KBM-7 (cell line): ENCODE results near the gene ZNF318.
"Not testable (repeated sequence)": the region's sequence is repeated elsewhere in the genome, so short reads cannot be mapped to it uniquely, and the experiment has no call there.

ENCODE experiments used
- DNase-seq: peaks from one replicate; pipeline ENCODE4 v3.0.0-alpha.2; 2015
- in situ Hi-C: fragments of 300-500 bp; cut with MboI; formaldehyde crosslinking; loops from 2 replicates; pipeline ENCODE4 v1.14.3; 2020; ENCODE audit warnings: low sequenced_read_pairs, low pct_unique_long_range_greater_than_20kb, mixed read lengths

The ZNF318 gene

GRCh38 chr6:43308101-43308989 is 61.1 kb downstream of the ZNF318 start, which contains the start of gene CRIP3:
CRIP3 (minus strand) TSS chr6:43308826; CDS start chr6:43308792, 34 bp downstream.
- in situ Hi-C loops, result no loop called here
- no peak for DNase-seq

GRCh38 chr6:43307451-43308100 is 61.9 kb downstream of the ZNF318 start:
- in situ Hi-C loops, result no loop called here
- no peak for DNase-seq

- in situ Hi-C loops, result no loop called here
- DNase-seq, result no peak
Measured at GRCh38 chr6:43306086-43306485, 63.4 kb downstream of the ZNF318 start.

- DNase-seq, result no peak
Measured at GRCh38 chr6:43304882-43305281, 64.6 kb downstream of the ZNF318 start.

GRCh38 chr6:43304361-43304760 is 65.1 kb downstream of the ZNF318 start:
- in situ Hi-C loops, result no loop called here
- no peak for DNase-seq

More at GRCh38 chr6:43304882-43305281, 64.6 kb downstream of the ZNF318 start:
- in situ Hi-C loops, result no loop called here

- in situ Hi-C loops, result no loop called here
- no peak for DNase-seq
Measured at GRCh38 chr6:43303751-43304331, 65.6 kb downstream of the ZNF318 start.

GRCh38 chr6:43303006-43303405 is 66.4 kb downstream of the ZNF318 start:
- DNase-seq, in situ Hi-C loops: not testable (repeated sequence)

GRCh38 chr6:43302126-43302525 is 67.3 kb downstream of the ZNF318 start:
- no peak for DNase-seq
- in situ Hi-C loops, result no loop called here

GRCh38 chr6:43301081-43301870 is 68.2 kb downstream of the ZNF318 start:
- in situ Hi-C loops, result no loop called here
- no peak for DNase-seq

GRCh38 chr6:43299338-43300293 is 69.8 kb downstream of the ZNF318 start:
- no peak for DNase-seq

GRCh38 chr6:43298565-43299337 is 70.7 kb downstream of the ZNF318 start:
- in situ Hi-C loops, result no loop called here
- no peak for DNase-seq

More at GRCh38 chr6:43299338-43300293, 69.8 kb downstream of the ZNF318 start:
- in situ Hi-C loops, result no loop called here

- in situ Hi-C loops, result no loop called here
- no peak for DNase-seq
Measured at GRCh38 chr6:43297644-43298564, 71.5 kb downstream of the ZNF318 start, which contains the start of gene SLC22A7. SLC22A7 (plus strand) TSS chr6:43298260; CDS start chr6:43298359, 99 bp downstream.

GRCh38 chr6:43296780-43297497 is 72.5 kb downstream of the ZNF318 start:
- in situ Hi-C loops, result no loop called here
- no peak for DNase-seq

- in situ Hi-C loops, result no loop called here
Measured at GRCh38 chr6:43295456-43295855, 74.0 kb downstream of the ZNF318 start.

GRCh38 chr6:43294536-43294935 is 74.9 kb downstream of the ZNF318 start:
- no peak for DNase-seq
- in situ Hi-C loops, result no loop called here

More at GRCh38 chr6:43295456-43295855, 74.0 kb downstream of the ZNF318 start:
- no peak for DNase-seq

GRCh38 chr6:43293698-43294097 is 75.7 kb downstream of the ZNF318 start:
- in situ Hi-C loops, result no loop called here
- no peak for DNase-seq
